IPS DF 6.9 (cell line): ENCODE measurements around the gene MAML3.

ENCODE experiments used
- DNase-seq: peaks from one replicate; pipeline ENCODE4 v3.0.0-alpha.2; 2013; ENCODE audit warnings: low read depth, low spot score
- H3K27ac ChIP-seq: one replicate; pipeline ENCODE4 v1.5.1; 2013; ENCODE audit warnings: low read length, control low read depth
- H3K27me3 ChIP-seq: 2 replicates; pipeline ENCODE4 v1.6.1; 2013; ENCODE audit warnings: mild to moderate bottlenecking, low read length; ENCODE audit not compliant: control insufficient read depth, insufficient read depth
- H3K36me3 ChIP-seq: 2 replicates; pipeline ENCODE4 v1.6.1; 2013; ENCODE audit warnings: low read length; ENCODE audit not compliant: control insufficient read depth, insufficient read depth
- H3K4me1 ChIP-seq: 2 replicates; pipeline ENCODE4 v1.6.1; 2013; ENCODE audit warnings: low read length; ENCODE audit not compliant: control insufficient read depth, insufficient read depth
- H3K4me3 ChIP-seq: 2 replicates; pipeline ENCODE4 v1.5.1; 2013; ENCODE audit warnings: mild to moderate bottlenecking, low read length
- H3K9me3 ChIP-seq: 2 replicates; pipeline ENCODE4 v1.6.1; 2013; ENCODE audit warnings: low read length, inconsistent platforms; ENCODE audit not compliant: control insufficient read depth, insufficient read depth
- WGBS: extraction: QIAGEN DNeasy Blood & Tissue Kit; methylation state at CpG from one replicate; pipeline ENCODE4 v1.1.7; 2013; ENCODE audit warnings: mixed read lengths, missing lambda C conversion rate; ENCODE audit not compliant: insufficient read length, insufficient coverage; 5-methylcytosine and 5-hydroxymethylcytosine counted together

Gene MAML3

DNA sequence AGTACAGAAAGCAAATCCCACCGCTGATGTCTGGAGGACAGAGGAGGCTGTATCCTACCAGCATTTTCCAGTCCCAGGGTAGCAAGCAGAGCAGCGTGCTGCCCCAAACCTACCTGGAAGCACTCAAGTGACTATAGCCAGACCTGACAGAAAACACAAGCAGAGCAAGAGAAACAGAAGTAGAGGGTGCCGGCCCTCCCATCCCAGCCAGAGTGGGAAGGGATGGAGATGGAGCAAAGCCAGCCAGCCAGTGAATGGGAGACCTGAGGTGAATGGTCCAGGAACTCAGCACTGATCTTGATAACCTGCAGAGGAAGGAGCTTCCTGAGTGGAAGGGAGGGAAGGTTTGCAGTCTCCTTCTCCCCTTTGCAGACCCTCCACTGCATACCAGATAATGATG, 185.2 kb downstream of the MAML3 start:
- H3K4me3 ChIP-seq = no peak overlapping the region
- H3K36me3 ChIP-seq = no peaks in the 10 kb centered on the region
- WGBS = no CpG with 5 or more reads among the region's 3 CpGs
- no peak for DNase-seq
- no peaks in the 10 kb centered on the region for H3K9me3 ChIP-seq
- no peak overlapping the region for H3K27ac ChIP-seq
- no peaks in the 10 kb centered on the region for H3K4me1 ChIP-seq
- H3K27me3 ChIP-seq = peaks cover 32% of the 10 kb centered on the region

DNA sequence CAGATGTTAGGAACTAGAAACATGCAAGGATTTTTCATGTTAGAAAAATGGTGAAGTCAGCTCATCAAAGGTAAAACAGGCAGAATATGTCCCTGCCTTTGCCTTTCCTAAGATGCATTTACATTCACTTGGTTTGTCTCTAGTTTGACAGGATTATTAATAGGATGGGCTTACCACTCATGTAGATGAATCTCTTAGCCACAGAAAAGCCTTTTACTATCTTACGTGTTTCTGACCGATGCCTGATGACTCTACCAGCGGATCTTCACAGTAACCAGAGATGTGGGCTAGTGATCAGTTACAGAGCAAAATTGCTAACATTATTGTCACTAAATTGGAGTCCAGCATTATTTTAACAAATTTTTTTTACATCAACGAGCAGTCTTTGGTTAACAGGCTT, 187.6 kb downstream of the MAML3 start:
- Histone ChIP-seq H3K4me1 (no peaks in the 10 kb centered on the region), H3K36me3 (no peaks in the 10 kb centered on the region), H3K27ac (no peak overlapping the region), H3K4me3 (no peak overlapping the region), H3K27me3 (peaks cover 16% of the 10 kb centered on the region), H3K9me3 (no peaks in the 10 kb centered on the region)
- no peak for DNase-seq
- WGBS = no CpG with 5 or more reads among the region's 4 CpGs

DNA sequence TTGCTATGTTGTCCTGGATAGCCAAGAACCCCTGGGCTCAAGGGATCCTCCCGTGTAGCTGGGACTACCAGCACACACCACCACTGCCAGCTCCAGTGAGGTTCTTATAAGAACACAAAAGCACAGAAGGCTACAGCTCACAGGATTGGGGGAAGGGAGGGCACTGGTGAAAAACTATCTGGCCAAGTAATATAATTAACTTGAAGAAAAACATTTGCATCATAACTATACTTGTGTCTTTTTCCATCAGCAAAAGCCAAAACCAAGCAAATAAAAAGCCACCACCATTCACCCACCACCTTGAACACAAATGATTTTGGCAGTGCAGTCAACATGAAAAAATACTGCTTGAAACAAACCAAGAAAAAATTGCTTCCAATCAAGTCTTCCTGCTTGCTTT, 188.2 kb downstream of the MAML3 start:
- DNase-seq = no peak
- Histone ChIP-seq H3K4me3 (no peak overlapping the region), H3K4me1 (no peaks in the 10 kb centered on the region), H3K36me3 (no peaks in the 10 kb centered on the region), H3K9me3 (no peaks in the 10 kb centered on the region), H3K27ac (no peak overlapping the region), H3K27me3 (peaks cover 13% of the 10 kb centered on the region)
- WGBS = no CpG with 5 or more reads among the region's 1 CpG

DNA sequence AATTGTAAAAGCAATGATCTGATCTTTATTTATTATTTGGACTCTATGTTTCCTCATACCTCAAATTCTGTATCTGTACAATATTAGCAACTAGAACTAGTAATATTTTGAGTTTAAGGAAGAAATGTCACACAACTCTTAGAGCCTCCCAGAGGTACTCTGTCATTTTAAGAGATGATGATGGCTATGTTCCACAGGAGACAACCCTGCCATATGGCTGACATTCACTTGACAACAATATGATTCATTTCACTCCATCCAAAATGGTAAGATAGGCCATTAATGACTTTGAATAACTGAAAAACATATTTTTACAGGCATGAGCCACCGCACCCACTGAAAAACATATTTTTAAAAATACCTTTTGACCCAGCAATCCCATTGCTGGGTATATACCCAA, 190.3 kb downstream of the MAML3 start:
- no CpG with 5 or more reads among the region's 1 CpG for WGBS
- peaks cover under 1% of the 10 kb centered on the region; the same call in 1 of the 2 replicates for H3K27me3 ChIP-seq
- DNase-seq = no peak
- H3K27ac ChIP-seq = no peak overlapping the region
- no peaks in the 10 kb centered on the region for H3K4me1 ChIP-seq
- no peaks in the 10 kb centered on the region for H3K9me3 ChIP-seq
- H3K36me3 ChIP-seq = no peaks in the 10 kb centered on the region
- no peak overlapping the region for H3K4me3 ChIP-seq

DNA sequence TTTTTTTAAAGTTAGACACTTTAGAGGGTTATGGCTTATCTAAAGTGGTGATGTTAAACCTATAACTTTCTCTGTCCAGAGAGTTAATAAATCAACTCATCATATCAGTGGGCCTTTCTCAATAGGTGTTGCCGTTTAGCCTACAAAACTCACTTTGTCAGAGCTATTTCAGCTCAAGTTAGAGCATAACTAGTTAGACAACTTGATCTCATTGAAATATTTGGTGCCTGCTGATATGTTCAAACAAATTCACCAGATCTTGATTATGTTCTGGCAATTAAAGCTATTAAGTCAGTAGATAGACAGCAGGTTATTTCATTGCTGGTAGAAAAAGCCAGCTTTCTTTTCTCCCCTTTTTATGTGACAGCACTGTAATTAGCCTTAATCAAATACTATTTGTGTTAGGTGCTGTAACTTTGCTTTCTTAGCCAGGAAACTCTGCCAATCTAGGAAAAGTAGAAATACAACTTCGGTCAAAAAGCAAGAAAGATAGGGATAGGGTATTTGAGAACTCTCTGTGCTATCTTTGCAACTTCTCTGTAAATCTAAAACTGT, 191.8 kb downstream of the MAML3 start:
- Histone ChIP-seq H3K27me3 (no peaks in the 10 kb centered on the region), H3K9me3 (no peaks in the 10 kb centered on the region), H3K27ac (no peak overlapping the region), H3K4me3 (no peak overlapping the region), H3K4me1 (no peaks in the 10 kb centered on the region), H3K36me3 (no peaks in the 10 kb centered on the region)
- no peak for DNase-seq
- WGBS = no CpG with 5 or more reads among the region's 2 CpGs

DNA sequence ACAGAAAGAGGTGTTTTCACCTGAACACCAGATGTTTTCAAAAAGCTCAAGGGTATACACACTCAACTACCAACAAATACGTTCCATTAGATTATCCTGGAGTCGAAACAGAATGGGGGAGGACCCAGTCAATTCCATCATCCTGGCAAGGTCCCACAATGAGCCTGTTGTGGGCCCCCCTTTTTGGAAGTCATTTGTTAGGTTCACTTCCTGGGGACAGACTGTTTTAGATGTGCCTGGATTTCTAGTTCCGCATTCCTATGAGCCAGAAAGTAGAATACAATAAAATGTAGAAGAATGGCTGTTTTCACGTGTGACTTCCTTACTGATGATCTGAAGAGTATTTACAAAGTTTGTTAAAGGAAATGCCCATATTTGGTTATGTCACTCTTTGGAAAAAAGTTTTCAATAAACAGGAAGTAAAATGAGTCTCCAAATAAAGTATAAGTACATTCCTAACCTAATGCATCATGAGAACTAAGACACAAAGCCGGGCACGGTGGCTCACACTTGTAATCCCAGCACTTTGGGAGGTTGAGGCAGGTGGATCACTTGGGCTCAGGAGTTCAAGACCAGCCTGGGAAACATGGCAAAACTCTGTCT, 192.5 kb downstream of the MAML3 start:
- H3K4me3 ChIP-seq = no peak overlapping the region
- no peaks in the 10 kb centered on the region for H3K36me3 ChIP-seq
- no peak for DNase-seq
- H3K4me1 ChIP-seq = no peaks in the 10 kb centered on the region
- no peaks in the 10 kb centered on the region for H3K27me3 ChIP-seq
- no CpG with 5 or more reads among the region's 6 CpGs for WGBS
- H3K27ac ChIP-seq = no peak overlapping the region
- no peaks in the 10 kb centered on the region for H3K9me3 ChIP-seq

DNA sequence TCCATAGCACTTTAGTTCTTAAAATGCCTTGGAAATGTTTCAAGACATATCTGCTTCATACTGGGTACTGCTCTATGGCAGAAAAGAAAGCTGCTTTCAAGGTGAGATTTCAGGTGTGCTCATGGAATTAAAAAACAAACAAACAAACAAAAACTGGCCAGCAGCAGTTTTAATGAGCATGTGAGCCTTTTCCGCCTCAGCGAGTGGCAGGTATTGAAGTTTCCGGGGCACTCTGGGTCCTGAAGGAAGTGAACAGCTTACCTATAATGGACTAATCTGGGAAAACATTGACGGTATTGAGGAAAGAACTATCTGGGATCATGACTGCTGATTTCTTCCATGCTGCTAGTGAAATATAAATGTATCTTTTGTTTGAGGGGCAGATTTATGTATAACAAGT, 194.6 kb downstream of the MAML3 start:
- no peak for DNase-seq
- H3K9me3 ChIP-seq = no peaks in the 10 kb centered on the region
- no CpG with 5 or more reads among the region's 4 CpGs for WGBS
- no peaks in the 10 kb centered on the region for H3K36me3 ChIP-seq
- no peak overlapping the region for H3K27ac ChIP-seq
- H3K27me3 ChIP-seq = no peaks in the 10 kb centered on the region; the same call in 1 of the 2 replicates
- no peak overlapping the region for H3K4me3 ChIP-seq
- 0 out of 2 replicates have a peak, but pooled peaks cover 1% of the 10 kb centered on the region for H3K4me1 ChIP-seq

DNA sequence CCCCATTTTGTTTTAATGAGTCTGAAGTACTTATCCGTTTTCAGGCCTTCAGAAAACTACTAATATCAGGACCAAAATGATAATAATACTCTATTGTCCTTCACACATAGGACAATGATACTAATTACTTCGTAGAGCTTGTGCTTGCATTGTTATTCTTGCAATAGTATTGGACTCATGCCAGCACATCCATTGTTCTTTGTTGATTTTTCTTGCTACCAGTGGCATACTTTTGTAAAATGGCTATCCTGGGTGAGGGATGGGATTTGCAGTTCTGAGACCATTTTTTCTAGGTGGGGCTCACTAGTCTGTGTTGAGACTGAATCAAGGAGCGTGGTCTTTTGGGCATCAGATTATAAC, 195.3 kb downstream of the MAML3 start:
- Histone ChIP-seq H3K27ac (no peak overlapping the region), H3K9me3 (no peaks in the 10 kb centered on the region), H3K4me3 (no peak overlapping the region), H3K4me1 (0 out of 2 replicates have a peak, but pooled peaks cover 1% of the 10 kb centered on the region), H3K27me3 (no peaks in the 10 kb centered on the region; the same call in 1 of the 2 replicates), H3K36me3 (no peaks in the 10 kb centered on the region)
- no CpG with 5 or more reads among the region's 3 CpGs for WGBS
- no peak for DNase-seq

DNA sequence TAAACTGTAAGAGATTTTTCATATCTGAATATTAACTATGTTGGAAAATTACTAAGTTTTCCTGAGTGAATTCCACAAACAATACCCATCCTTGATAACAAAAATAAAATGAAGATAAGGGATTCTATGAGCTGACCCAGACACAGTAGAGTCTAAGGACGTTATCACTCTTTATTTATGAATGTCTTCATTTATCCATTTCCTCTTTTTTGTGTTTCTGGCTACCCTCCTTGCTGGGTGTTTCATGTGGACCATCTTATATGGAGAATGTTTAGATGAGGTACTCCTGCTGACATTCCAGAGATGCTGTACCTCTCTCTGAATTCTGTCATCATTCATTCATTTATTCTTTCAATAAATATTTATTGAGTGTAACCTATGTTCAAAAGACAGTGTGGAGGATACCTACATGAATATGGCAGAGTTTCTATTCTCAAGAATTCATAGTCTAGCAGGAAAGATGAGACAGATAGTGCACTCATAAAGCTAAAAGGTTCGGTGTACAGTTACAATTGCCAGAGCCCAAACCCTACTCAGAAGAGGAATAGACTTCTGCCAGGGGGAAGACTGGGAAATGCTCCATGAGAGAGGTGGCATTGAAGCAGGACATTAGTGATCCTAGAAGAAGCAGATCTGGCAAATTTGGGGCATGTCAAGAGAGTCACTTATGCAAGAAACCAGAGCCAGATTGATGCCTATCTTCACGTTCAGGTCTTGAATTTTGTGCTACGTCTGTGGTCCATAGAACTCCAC, 195.8 kb downstream of the MAML3 start:
- Histone ChIP-seq H3K27me3 (no peaks in the 10 kb centered on the region; the same call in 1 of the 2 replicates), H3K4me3 (no peak overlapping the region), H3K27ac (no peak overlapping the region), H3K36me3 (no peaks in the 10 kb centered on the region), H3K4me1 (0 out of 2 replicates have a peak, but pooled peaks cover 1% of the 10 kb centered on the region), H3K9me3 (no peaks in the 10 kb centered on the region)
- DNase-seq = no peak
- no CpG with 5 or more reads among the region's 4 CpGs for WGBS

DNA sequence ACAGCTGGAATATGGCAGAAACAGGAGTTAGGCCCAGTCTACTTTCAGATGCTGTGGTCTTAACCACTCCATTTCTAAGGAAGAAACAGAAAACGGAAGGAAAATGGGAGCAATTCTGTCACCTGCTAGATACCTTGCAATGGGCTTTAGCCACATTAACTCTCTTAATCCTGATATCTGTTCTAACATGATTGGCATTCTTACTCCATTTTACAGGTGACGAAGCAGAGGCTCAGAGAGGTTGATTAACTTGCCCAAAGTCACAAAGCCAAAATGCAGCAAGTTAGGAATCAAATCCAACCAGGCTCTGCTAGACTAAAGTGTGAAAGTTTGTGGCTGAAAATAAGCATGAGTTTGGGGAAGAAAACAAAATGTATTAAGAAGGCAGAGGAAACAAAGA, 196.9 kb downstream of the MAML3 start:
- Histone ChIP-seq H3K36me3 (no peaks in the 10 kb centered on the region), H3K27ac (no peak overlapping the region), H3K4me1 (0 out of 2 replicates have a peak, but pooled peaks cover 1% of the 10 kb centered on the region), H3K9me3 (no peaks in the 10 kb centered on the region), H3K27me3 (no peaks in the 10 kb centered on the region; the same call in 1 of the 2 replicates), H3K4me3 (no peak overlapping the region)
- WGBS = no CpG with 5 or more reads among the region's 2 CpGs
- DNase-seq = no peak
